MCF 10A (cell line): ENCODE data around the gene C10orf62. TPM values are rescaled to one million over a fixed set of nuclear protein-coding genes. Genes with fewer than 3 reads are reported as not detected.
A peak's percentile ranks its signal among the peaks of the same experiment; 100 is the strongest.

Source experiments
- BruUV-seq: library from RNA; stranded (reverse); fragments of 400-500 nt; replicated peaks from 2 replicates; lab custom pipeline; 2021; lab: Mats Ljungman, UMichigan
- CTCF ChIA-PET: fragments of 300-600 bp; sonication (Branson Sonifier 250); formaldehyde crosslinking; extraction: SDS; loops from one replicate; lab custom pipeline; 2021; ENCODE audit warnings: antibody characterized with exemption, inconsistent platforms; lab: Yijun Ruan, JAX
- POLR2A ChIA-PET: fragments of 300-600, 350-650 bp; sonication (Branson Sonifier 250); formaldehyde crosslinking; extraction: SDS; loops from one replicate; lab custom pipeline; 2020; ENCODE audit warnings: antibody characterized with exemption, inconsistent platforms; lab: Yijun Ruan, JAX
- DNase-seq: peaks from one replicate; pipeline ENCODE4 v3.0.0-alpha.2; 2018; ENCODE audit not compliant: unreplicated experiment
- H3K27ac Mint-ChIP-seq: one replicate; pipeline ENCODE4 v1.8.0; 2022; ENCODE audit warnings: mild to moderate bottlenecking, low read depth, mixed read lengths; ENCODE audit not compliant: unreplicated experiment
- H3K27me3 Mint-ChIP-seq: one replicate; pipeline ENCODE4 v1.8.0; 2022; ENCODE audit warnings: mixed read lengths; ENCODE audit not compliant: insufficient read depth, unreplicated experiment
- H3K36me3 Mint-ChIP-seq: one replicate; pipeline ENCODE4 v1.8.0; 2022; ENCODE audit warnings: mild to moderate bottlenecking, moderate library complexity, mixed read lengths; ENCODE audit not compliant: insufficient read depth, unreplicated experiment
- H3K4me1 Mint-ChIP-seq: one replicate; pipeline ENCODE4 v1.8.0; 2022; ENCODE audit warnings: mixed read lengths; ENCODE audit not compliant: insufficient read depth, unreplicated experiment
- H3K4me3 Mint-ChIP-seq: one replicate; pipeline ENCODE4 v1.8.0; 2022; ENCODE audit warnings: mild to moderate bottlenecking, moderate library complexity, mixed read lengths; ENCODE audit not compliant: unreplicated experiment
- H3K9me3 Mint-ChIP-seq: one replicate; pipeline ENCODE4 v1.8.0; 2022; ENCODE audit warnings: mixed read lengths; ENCODE audit not compliant: unreplicated experiment
- intact Hi-C: fragments of 100-400 bp; cut with micrococcal nuclease; formaldehyde crosslinking; loops from 2 replicates; pipeline ENCODE4 v1.14.1; 2022
- total RNA-seq: library from RNA; stranded (reverse); gene quantifications from 2 replicates; pipeline ENCODE4 v1.2.3, GENCODE V29; 2022
- TF ChIP-seq, protein P1 (sequence below): fragments of 200-600 bp; IDR thresholded peaks from one replicate; pipeline ENCODE4 v1.8.0; 2022; ENCODE audit warnings: antibody characterized with exemption, mild to moderate bottlenecking; ENCODE audit not compliant: unreplicated experiment

C10orf62 gene
- total RNA-seq, 1 experiment from 2014 or later: 0.26 TPM

DNA sequence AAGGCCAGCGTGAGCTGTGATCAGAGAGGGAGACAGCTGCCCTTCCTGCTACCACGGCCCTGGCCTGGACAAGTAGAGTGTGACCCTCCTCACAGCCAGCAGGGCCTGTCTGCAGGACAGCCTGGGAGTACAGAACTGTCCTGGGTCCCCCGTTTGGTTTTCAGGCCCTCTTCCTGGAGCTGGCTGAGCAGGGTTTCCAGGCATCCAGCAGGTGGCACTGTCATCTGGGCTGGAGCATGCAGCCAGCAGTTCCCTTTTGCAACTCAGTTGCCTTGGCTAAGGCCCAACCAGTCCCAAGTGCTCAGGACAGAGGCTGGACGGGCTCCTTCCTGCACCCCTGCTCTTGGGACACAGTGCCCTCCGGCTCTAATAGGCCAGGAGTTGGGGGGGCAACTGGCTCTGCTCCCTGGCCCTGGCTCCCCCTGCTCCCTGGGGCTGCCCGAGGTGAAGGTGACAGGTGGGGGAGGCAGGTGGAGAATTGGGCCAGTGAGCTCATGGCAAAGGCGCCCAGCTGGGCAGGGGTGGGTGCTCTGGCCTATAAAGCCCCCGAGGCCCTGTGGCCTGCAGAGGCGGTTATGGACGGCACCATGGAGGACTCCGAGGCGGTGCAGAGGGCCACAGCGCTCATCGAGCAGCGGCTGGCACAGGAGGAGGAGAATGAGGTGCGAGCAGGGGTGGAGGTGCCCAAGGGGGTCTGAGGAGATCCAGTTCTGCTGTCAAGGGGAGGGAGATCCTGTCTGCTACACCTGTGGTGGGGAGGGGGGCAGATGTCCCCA is 17.1 kb upstream of the C10orf62 start, which contains the start of gene ANKRD2:
TSS of gene ANKRD2 (plus strand) at position 566 of the 776 bp plus-strand sequence. CDS start at position 576, 10 bp downstream.
- DNase-seq: peak; percentile 89
- Mint-ChIP-seq H3K27ac (peak within 1 kb of the TSS; percentile 57), H3K9me3 (no peaks in the 10 kb centered on the region), H3K36me3 (peaks cover 5% of the 10 kb centered on the region), H3K27me3 (no peaks in the 10 kb centered on the region), H3K4me1 (peaks cover 40% of the 10 kb centered on the region), H3K4me3 (peak within 1 kb of the TSS; percentile 50)
- POLR2A ChIA-PET: interaction anchor here (0.7 to 6.5 kb wide), 28 partner anchors 12 to 293 kb away, joined by 3 to 184 read pairs (median 6); partner anchors contain the start of genes AVPI1, C10orf62, HOGA1 and PI4K2A
- CTCF ChIA-PET: interaction anchor here (0.6 to 12.4 kb wide), 42 partner anchors 8 to 317 kb away, joined by 3 to 373 read pairs (median 5); partner anchors contain the start of genes AVPI1 and HOGA1
- TF ChIP-seq, protein P1, sequence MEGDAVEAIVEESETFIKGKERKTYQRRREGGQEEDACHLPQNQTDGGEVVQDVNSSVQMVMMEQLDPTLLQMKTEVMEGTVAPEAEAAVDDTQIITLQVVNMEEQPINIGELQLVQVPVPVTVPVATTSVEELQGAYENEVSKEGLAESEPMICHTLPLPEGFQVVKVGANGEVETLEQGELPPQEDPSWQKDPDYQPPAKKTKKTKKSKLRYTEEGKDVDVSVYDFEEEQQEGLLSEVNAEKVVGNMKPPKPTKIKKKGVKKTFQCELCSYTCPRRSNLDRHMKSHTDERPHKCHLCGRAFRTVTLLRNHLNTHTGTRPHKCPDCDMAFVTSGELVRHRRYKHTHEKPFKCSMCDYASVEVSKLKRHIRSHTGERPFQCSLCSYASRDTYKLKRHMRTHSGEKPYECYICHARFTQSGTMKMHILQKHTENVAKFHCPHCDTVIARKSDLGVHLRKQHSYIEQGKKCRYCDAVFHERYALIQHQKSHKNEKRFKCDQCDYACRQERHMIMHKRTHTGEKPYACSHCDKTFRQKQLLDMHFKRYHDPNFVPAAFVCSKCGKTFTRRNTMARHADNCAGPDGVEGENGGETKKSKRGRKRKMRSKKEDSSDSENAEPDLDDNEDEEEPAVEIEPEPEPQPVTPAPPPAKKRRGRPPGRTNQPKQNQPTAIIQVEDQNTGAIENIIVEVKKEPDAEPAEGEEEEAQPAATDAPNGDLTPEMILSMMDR: peak; percentile 91
- intact Hi-C loops: loop anchor here (1.0 to 5.0 kb wide), 3 partner anchors 40 to 160 kb away; no protein-coding TSS in a partner anchor
- BruUV-seq: no TSS peak

DNA sequence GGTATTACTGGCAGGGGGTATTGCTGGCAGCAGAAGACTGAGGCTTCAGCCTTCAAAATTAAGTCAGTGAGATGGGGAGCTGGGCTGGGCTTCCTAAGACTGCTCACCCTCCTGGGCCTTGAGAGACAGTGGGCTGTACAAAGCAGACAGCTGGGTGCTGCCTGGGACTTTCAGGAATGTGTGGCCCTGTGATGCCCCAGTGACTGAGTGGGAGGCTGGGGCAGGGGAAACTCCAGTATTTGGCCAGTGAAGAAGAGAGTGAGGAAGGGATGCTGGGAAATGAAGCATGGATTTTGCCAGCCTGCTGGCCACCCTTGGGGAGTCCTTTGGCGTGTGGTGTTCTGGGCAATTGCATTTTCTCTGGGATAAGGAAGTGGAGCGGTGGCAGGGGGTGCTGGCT is 16.5 kb upstream of the C10orf62 start:
- ChIA-PET POLR2A (interaction anchor here (0.6 to 6.5 kb wide), 12 partner anchors 11 to 116 kb away, joined by 3 to 184 read pairs (median 13); partner anchors contain the start of genes AVPI1, HOGA1, PI4K2A and UBTD1), CTCF (interaction anchor here (0.6 to 12.4 kb wide), 28 partner anchors 8 to 335 kb away, joined by 3 to 373 read pairs (median 6); partner anchors contain the start of genes HOGA1 and RRP12)
- Mint-ChIP-seq H3K9me3 (no peaks in the 10 kb centered on the region), H3K4me3 (peak overlapping the region; percentile 20), H3K27ac (peak overlapping the region; percentile 57), H3K36me3 (peaks cover 5% of the 10 kb centered on the region), H3K27me3 (no peaks in the 10 kb centered on the region), H3K4me1 (peaks cover 40% of the 10 kb centered on the region)
- TF ChIP-seq, protein P1: no peak
- intact Hi-C loops: loop anchor here (5.0 kb wide), 2 partner anchors 111 to 159 kb away; no protein-coding TSS in a partner anchor
- DNase-seq: no peak
- no TSS peak for BruUV-seq

DNA sequence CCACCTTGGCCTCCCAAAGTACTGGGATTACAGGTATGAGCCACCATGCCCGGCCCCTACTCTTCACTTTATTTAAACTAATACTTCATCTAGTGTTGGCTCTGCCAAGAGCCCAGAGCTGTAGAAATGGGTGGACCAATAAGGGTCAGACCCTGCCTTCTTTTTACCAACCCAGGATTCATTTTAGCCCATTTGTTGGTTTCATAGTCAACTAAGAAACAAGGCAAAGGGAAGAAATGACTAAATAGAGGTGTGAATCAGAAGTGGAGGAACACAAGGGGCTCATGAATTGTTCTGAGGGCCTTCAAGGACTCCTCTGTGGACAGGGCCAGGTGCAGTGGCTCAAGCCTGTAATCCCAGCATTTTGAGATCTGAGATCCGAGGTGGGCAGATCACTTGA is 15.8 kb upstream of the C10orf62 start:
- intact Hi-C loops: loop anchor here (5.0 kb wide), 2 partner anchors 111 to 159 kb away; no protein-coding TSS in a partner anchor
- Mint-ChIP-seq H3K4me3 (no peak overlapping the region), H3K9me3 (no peaks in the 10 kb centered on the region), H3K36me3 (peaks cover under 1% of the 10 kb centered on the region), H3K27me3 (no peaks in the 10 kb centered on the region), H3K27ac (peak overlapping the region; percentile 57), H3K4me1 (peaks cover 40% of the 10 kb centered on the region)
- TF ChIP-seq, protein P1: no peak
- ChIA-PET CTCF (interaction anchor here (0.6 to 12.4 kb wide), 12 partner anchors 8 to 336 kb away, joined by 3 to 373 read pairs (median 4); partner anchors contain the start of genes HOGA1, MORN4 and RRP12), POLR2A (interaction anchor here (0.7 to 6.5 kb wide), 8 partner anchors 11 to 98 kb away, joined by 3 to 184 read pairs (median 10); partner anchors contain the start of gene HOGA1)
- BruUV-seq: no TSS peak
- no peak for DNase-seq
